Skeletal muscle satellite cell (primary cell): Measurements from ENCODE around the gene LYG1.
A peak's percentile ranks its signal among the peaks of the same experiment; 100 is the strongest.
"Not testable (repeated sequence)": the region's sequence is repeated elsewhere in the genome, so short reads cannot be mapped to it uniquely, and the experiment has no call there.

ENCODE experiments used
- H3K27me3 ChIP-seq: 2 replicates; pipeline ENCODE4 v1.7.0; 2013; ENCODE audit warnings: low read length; ENCODE audit not compliant: control insufficient read depth, insufficient read depth
- H3K36me3 ChIP-seq: 2 replicates; pipeline ENCODE4 v1.7.0; 2013; ENCODE audit warnings: mild to moderate bottlenecking, control low read depth, low read length; ENCODE audit not compliant: insufficient read depth
- H3K4me1 ChIP-seq: 2 replicates; pipeline ENCODE4 v1.7.0; 2013; ENCODE audit warnings: low read length; ENCODE audit not compliant: control insufficient read depth, insufficient read depth
- H3K4me2 ChIP-seq: 2 replicates; pipeline ENCODE4 v1.7.0; 2013; ENCODE audit warnings: mild to moderate bottlenecking, low read length
- H3K4me3 ChIP-seq: 2 replicates; pipeline ENCODE4 v1.7.0; 2013; ENCODE audit warnings: low read length
- H3K9ac ChIP-seq: 2 replicates; pipeline ENCODE4 v1.7.0; 2013; ENCODE audit warnings: mild to moderate bottlenecking, low read depth, low read length, moderate library complexity
- H3K9me3 ChIP-seq: replicated peaks from 2 replicates; pipeline ENCODE4 v1.7.0; 2013; ENCODE audit warnings: mild to moderate bottlenecking, control low read depth, low read length

The LYG1 gene

GRCh38 chr2:99325384-99325783 lies 24.4 kb upstream of the LYG1 start:
- Histone ChIP-seq H3K9me3 (no peaks in the 10 kb centered on the region), H3K9ac (no peak overlapping the region), H3K27me3 (no peaks in the 10 kb centered on the region), H3K4me3 (no peak overlapping the region), H3K4me2 (no peak overlapping the region), H3K4me1 (no peaks in the 10 kb centered on the region), H3K36me3 (peaks cover 67% of the 10 kb centered on the region)

GRCh38 chr2:99317873-99318200 lies 16.8 kb upstream of the LYG1 start:
- not testable (repeated sequence) for H3K4me1 ChIP-seq, H3K9me3 ChIP-seq, H3K4me2 ChIP-seq, H3K9ac ChIP-seq, H3K4me3 ChIP-seq, H3K27me3 ChIP-seq
- peaks cover 51% of the 10 kb centered on the region for H3K36me3 ChIP-seq

- no peaks in the 10 kb centered on the region for H3K27me3 ChIP-seq
- no peaks in the 10 kb centered on the region for H3K9me3 ChIP-seq
- H3K4me2 ChIP-seq: no peak overlapping the region
- peaks cover 48% of the 10 kb centered on the region for H3K36me3 ChIP-seq
- no peak overlapping the region for H3K9ac ChIP-seq
- H3K4me1 ChIP-seq: no peaks in the 10 kb centered on the region
- no peak overlapping the region for H3K4me3 ChIP-seq
These were observed 16.3 kb upstream of the LYG1 start for GRCh38 chr2:99317161-99317872.

DNA sequence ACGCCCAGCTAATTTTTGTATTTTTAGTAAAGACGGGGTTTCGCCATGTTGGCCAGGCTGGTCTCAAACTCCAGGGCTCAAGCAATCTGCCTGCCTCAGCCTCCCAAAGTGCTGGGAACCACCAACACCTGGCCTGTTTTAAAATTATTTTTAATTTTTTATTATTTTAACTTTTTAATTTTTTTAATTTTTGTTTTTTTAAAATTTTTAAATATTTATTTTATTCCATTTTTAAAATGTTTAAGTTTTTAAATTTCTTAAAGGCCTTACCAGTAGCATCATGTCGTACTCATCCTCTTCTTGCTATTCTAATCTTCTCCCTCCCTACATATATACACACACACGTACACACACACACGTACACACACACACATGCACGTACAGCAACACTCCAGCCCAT lies 1.4 kb downstream of the LYG1 start:
- Histone ChIP-seq H3K36me3 (peaks cover 4% of the 10 kb centered on the region), H3K27me3 (no peaks in the 10 kb centered on the region), H3K4me1 (no peaks in the 10 kb centered on the region), H3K4me3 (no peak overlapping the region), H3K4me2 (no peak overlapping the region), H3K9ac (no peak overlapping the region), H3K9me3 (no peaks in the 10 kb centered on the region)

- Histone ChIP-seq H3K4me2 (no peak overlapping the region), H3K4me1 (no peaks in the 10 kb centered on the region), H3K9ac (no peak overlapping the region), H3K4me3 (no peak overlapping the region), H3K27me3 (no peaks in the 10 kb centered on the region), H3K9me3 (no peaks in the 10 kb centered on the region), H3K36me3 (peaks cover 4% of the 10 kb centered on the region)
These were observed 3.0 kb downstream of the LYG1 start for GRCh38 chr2:99297994-99298393.

GRCh38 chr2:99285526-99285925 lies 15.5 kb downstream of the LYG1 start:
- no peaks in the 10 kb centered on the region for H3K9me3 ChIP-seq
- no peak overlapping the region for H3K4me2 ChIP-seq
- no peaks in the 10 kb centered on the region for H3K4me1 ChIP-seq
- no peak overlapping the region for H3K4me3 ChIP-seq
- H3K27me3 ChIP-seq: no peaks in the 10 kb centered on the region
- no peaks in the 10 kb centered on the region for H3K36me3 ChIP-seq
- H3K9ac ChIP-seq: no peak overlapping the region

- Histone ChIP-seq H3K36me3 (no peaks in the 10 kb centered on the region), H3K27me3 (no peaks in the 10 kb centered on the region), H3K4me1 (peaks cover 10% of the 10 kb centered on the region), H3K4me3 (no peak overlapping the region), H3K9ac (no peak overlapping the region), H3K9me3 (peaks cover 3% of the 10 kb centered on the region), H3K4me2 (no peak overlapping the region)
These were observed 20.9 kb downstream of the LYG1 start for GRCh38 chr2:99279969-99280695.

DNA sequence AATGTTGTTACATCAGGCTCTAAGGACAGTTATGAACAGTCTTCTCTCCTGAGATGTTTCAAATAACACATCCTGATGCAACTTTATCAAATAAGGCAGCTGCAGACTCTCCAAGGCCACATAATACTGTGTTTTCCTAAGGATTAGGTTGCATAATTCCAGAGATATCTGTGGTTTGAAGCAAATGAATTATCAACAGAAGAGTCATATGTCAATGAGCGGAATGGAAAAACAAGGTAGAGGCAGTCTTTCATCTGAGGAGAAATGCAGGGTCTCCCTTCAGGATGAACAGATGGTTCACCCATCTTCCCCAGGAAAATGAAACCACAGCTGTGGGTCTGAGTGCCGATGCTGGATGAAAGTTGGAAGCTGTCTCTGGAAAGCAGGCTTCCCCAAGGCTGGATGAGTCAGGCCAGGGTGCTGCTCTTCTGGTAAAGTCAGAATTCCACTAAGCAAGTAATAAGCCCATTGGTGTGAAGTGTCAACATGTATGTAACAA lies 22.2 kb downstream of the LYG1 start:
- no peaks in the 10 kb centered on the region for H3K27me3 ChIP-seq
- no peaks in the 10 kb centered on the region for H3K36me3 ChIP-seq
- H3K4me1 ChIP-seq: peaks cover 10% of the 10 kb centered on the region
- no peak overlapping the region for H3K9ac ChIP-seq
- H3K4me3 ChIP-seq: peak overlapping the region; percentile 58
- peaks cover 3% of the 10 kb centered on the region for H3K9me3 ChIP-seq
- H3K4me2 ChIP-seq: peak overlapping the region; percentile 80

- not testable (repeated sequence) for H3K9ac ChIP-seq, H3K27me3 ChIP-seq, H3K4me3 ChIP-seq, H3K36me3 ChIP-seq, H3K9me3 ChIP-seq
- Histone ChIP-seq H3K4me2 (peak overlapping the region; percentile 80), H3K4me1 (peaks cover 10% of the 10 kb centered on the region)
These were observed 22.7 kb downstream of the LYG1 start for GRCh38 chr2:99278195-99278765.

DNA sequence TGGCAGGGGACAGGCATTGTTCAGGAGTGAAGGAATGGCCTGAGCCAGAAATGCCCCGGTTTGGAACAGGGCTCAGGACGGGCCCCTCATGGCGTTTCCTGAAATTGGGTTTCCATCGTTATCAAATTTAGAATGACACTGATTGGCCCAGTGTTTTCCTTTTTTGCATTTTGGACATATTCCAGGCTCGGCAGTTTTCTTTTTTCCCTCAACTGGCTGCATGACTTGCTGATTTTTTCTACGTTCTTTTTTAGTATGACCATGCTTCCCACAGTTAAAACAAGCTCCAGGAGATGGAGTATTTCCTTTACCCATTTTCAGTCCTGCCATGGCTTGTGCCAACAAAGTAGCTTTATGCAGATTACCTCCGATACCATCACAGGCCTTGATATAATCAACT lies 25.1 kb downstream of the LYG1 start:
- H3K9me3 ChIP-seq: peaks cover 3% of the 10 kb centered on the region
- H3K27me3 ChIP-seq: no peaks in the 10 kb centered on the region
- H3K4me1 ChIP-seq: peaks cover 10% of the 10 kb centered on the region
- no peak overlapping the region for H3K4me2 ChIP-seq
- H3K36me3 ChIP-seq: no peaks in the 10 kb centered on the region
- no peak overlapping the region for H3K9ac ChIP-seq
- H3K4me3 ChIP-seq: no peak overlapping the region

DNA sequence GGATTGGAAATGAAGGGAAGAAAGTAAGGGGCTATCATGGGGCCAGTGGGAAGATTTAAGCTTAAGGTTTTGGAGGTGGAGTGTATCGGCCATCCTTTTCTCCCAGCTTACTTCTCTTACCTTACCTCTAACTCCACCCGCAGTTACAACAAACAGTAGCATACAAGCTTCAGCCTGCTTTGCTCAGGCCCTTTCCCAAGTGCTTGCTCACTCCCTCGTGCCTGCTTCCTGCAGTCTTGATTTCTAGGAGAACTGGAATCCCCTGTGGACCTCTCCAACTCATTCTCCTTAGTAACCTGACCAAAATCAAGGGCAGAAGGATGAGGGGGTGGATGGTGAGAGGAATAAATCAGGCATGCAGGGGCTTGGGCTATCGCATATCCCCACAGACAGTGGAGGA lies 39.8 kb downstream of the LYG1 start:
- no peak overlapping the region for H3K9ac ChIP-seq
- no peaks in the 10 kb centered on the region for H3K9me3 ChIP-seq
- H3K4me2 ChIP-seq: no peak overlapping the region
- H3K4me1 ChIP-seq: no peaks in the 10 kb centered on the region
- no peak overlapping the region for H3K4me3 ChIP-seq
- H3K36me3 ChIP-seq: no peaks in the 10 kb centered on the region
- H3K27me3 ChIP-seq: no peaks in the 10 kb centered on the region
